Hematopoietic multipotent progenitor cell treated with erythropoietin and hydrocortisone succinate and interleukin-3 and kit ligand, for 4 days (in vitro differentiated cells): Measurements from ENCODE around the gene COL24A1.

Experiments
- DNase-seq: peaks from one replicate; pipeline ENCODE4 v3.0.0-alpha.2; 2015

Gene COL24A1

DNA sequence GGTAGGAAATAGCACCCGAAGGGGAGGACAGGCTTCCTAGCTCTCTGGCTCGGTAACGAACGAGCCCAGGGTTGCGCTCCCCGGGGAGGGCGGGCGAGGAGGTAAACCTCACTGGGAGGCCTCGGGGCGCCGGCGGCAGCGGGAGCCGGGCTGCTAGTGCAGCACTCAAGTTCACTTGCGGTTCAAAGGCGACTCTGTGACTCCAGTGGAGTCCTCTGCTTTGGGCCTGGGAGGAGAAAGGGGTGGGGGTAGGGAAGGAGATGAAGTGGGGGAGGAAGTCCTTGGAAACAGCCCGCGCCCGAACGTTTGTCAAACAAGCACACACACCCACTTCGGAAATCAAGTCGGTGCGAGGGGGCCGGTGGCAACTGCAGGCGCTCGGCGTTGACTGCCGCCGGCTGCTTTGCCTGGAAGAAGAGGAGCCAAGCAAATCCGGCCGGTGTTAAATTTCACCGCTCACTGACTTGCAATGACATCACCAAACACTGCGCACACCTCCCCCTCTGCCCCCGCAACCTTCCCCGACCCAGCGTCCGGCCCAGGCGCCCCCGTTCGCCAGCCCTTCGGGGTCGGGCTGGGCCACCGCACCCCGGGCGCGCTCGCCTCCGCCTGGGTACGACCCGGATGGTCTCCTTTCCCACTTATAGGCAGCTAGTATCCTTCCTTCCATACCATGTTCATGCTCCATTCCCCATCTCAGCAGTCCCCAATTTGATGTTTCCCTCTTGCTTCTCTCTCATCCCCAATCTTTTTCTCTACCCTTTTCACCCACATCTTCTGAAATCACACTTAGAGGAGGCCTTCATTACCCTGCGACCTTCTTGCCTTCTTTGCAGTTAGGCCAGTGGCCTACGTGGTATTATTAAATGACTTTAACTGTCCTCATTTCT lies at the start of gene COL24A1:
Gene COL24A1 (minus strand): TSS at position 207 of the 890 bp plus-strand sequence. CDS start 376 bp downstream, outside the sequence.
- DNase-seq: peak; percentile 64

DNA sequence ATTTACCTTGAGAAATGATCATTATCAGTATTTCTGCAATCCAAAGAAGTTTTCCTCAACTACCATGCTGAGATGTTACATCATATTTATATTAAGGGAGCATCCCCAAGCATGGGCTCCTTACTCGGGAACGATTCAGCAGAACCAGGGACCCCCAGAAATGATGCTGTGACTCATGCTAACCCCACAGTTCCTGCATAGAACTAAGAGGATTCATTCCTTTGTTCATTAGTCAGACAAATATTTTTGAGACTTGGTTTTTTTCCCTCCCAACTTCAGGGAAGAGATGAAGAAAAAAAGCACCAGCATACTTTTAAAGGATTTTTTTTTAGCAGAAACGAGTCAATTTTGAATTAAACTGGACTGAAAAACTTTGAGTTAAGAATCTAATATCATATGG lies 49.2 kb upstream of the COL24A1 start:
- DNase-seq: no peak

DNA sequence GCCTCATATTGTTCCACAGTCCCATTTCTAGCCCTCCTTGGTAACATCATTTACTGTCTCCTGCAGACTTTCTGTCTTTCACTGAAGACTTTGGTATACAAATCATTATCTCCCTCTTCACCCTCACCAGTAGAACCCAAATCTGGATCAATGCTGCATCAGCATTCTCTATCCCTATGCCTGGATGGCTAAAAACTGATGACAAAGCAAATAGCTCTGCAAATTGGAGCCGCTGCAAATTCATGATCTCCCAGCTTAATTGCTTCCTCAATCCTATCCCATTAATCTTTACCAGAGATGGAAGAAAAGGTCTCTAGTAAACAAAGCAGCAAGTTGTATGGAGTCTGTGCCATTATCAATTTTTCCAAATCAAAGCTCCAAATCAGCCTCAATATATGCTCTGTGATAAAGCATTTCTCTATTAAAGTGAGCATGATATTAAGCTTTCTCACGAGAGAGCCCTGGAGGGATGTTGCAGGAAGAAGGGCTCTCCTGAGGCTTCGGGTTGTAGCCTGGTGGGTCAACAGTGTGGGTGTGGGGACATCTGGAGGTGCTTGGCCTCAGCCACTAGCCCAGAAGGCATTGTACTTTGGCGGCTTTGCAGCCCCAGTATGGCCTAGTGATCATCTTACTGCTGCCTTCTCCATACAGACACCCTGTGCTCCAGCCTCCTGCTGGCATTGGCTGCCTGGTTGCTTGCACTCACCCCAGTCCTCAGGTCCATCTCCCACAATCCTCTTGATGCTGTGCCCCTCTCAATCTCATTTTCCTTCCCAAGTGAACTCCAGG lies 46.2 kb upstream of the COL24A1 start:
- DNase-seq: no peak

DNA sequence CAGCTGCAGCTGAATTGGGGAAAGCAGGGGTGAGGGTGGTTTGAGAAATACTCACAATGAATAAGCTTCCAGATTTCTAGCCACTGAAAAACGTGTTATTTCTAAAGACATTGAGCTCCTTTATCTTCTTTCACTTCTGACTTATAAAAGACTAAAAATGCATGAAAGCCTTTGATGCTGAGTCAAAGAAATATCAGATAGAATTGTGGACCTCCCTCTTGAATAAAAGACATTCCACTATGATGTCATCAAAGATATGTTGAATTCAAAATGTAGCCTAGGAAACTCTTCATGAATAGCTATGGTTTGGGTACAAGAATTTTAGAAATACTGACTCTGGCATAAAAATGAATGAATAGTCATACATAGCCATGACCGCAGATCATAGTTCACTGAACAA lies 44.7 kb upstream of the COL24A1 start:
- DNase-seq: no peak

DNA sequence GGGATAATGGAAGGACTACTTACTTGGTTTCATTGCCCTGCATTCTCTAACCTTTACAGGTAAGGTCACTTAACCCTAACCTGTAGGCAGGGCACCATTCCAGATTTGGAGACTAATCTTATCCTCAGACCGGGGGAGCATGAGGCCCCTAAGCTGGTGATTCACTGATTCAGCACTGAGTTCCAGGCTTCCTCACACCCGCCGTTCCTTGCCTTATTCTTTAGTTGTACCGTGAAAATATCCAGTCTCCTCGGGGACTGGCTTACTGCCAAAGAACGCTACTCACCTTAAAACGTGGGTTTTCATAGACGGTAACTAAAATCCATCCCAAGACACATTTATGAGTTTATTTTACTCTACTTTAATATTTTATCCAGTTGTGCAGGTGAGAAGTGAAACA lies 44.3 kb upstream of the COL24A1 start:
- DNase-seq: no peak

GRCh38 chr1:86197206-86197855 lies 40.8 kb upstream of the COL24A1 start:
- DNase-seq: no peak

GRCh38 chr1:86195281-86195680 lies 38.7 kb upstream of the COL24A1 start:
- no peak for DNase-seq

GRCh38 chr1:86194491-86195034 lies 38.0 kb upstream of the COL24A1 start:
- no peak for DNase-seq

DNA sequence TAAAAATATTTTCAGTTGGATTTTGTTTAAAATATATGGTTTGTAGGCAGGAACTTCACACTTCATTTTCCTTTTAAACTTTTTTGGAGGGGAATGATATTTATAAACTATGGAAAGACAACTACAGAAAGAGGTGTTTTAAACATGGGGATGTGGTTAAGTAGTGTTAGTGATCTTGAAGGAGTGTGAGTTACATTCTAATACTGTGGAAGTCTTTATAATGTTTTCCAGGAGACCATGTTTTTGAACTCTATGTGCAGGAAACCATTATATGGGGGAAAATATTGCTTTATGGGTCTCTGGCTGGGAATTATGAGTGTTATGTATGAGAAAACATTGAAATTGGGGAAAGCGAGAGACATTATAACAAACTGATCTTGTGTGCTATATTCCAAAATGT lies 35.8 kb upstream of the COL24A1 start:
- no peak for DNase-seq

GRCh38 chr1:86191958-86192357 lies 35.4 kb upstream of the COL24A1 start:
- DNase-seq: no peak

GRCh38 chr1:86190873-86191272 lies 34.3 kb upstream of the COL24A1 start:
- DNase-seq: no peak

DNA sequence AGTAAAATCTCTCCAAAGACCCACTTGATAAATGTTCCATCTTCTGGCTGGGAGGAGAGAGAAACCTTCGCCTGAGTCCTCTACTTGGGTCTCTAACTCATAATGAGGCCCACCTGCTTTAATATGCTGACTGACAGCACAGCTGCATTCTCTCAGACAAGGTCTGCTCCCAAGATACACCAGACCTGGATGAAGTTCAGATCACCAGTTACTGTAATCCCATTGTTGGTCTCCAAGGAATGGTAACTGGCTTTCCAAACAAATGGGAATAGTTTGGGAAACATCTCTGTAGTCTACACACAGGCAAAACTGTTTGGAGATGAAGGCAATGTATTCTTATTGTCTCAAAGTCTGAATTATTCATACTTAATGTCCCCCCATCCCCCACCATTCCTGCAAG lies 27.9 kb upstream of the COL24A1 start:
- no peak for DNase-seq

GRCh38 chr1:86183810-86184209 lies 27.2 kb upstream of the COL24A1 start:
- DNase-seq: peak; percentile 44

- DNase-seq: peak; percentile 19
These were observed 19.7 kb upstream of the COL24A1 start for GRCh38 chr1:86176226-86176625.

DNA sequence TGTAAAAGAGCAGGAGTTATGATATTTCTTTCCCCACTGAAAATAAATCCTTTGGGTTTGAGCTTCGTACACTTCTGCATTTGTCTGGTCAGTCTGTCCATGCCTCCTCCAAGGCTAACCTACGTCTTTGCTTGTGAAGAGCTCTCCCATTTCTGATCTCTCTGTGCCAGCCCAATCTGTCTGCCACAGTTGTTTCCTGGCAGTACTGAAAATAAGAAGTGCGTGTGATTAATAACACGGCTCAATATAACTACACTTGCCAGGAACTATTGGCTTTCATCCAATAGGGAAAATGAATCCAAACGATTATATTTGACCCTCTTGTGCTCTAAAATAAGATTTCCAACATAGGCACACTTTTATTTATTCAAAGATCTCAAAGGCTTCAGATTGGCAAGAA lies 19.2 kb upstream of the COL24A1 start:
- peak; percentile 70 for DNase-seq

DNA sequence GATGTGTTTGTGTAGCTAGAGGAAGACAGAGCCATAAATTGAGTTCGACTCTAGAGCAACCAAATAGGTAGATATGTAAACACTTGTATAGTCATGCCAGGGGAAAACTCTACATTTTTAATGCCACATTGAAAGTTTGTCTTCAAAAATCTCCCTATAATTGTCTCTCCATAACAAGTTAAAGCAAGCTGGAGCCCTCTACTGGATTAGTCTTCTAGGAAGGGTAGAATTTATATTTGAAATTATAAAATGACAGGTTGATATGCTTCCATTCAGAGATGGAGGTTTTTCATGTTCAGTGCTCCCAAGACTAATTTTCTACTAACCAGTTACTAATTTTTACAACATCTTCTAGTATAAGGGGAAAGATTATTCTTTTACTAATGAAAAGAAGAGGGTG lies 13.1 kb upstream of the COL24A1 start:
- DNase-seq: peak; percentile 38

DNA sequence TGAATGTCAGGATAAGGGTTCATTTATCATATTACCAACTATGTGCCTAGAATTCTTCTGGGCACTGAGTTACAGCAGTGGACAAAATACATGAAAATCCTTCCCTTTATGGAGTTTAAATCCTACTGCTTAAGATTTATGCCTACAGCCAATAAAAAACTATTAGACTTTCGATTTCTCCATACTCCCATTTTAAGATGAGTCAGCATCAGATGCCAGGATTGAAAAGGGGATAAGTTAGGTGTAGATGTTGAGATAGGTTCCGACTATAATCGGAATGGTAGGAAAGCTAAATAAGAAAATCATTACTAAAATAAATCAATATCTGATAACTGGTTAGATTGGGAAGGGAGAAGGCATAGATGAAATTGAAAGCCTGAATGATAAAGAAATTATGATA lies 3.2 kb upstream of the COL24A1 start:
- no peak for DNase-seq

GRCh38 chr1:86155807-86156565 lies 586 bp downstream of the COL24A1 start:
- DNase-seq: peak; percentile 54

- DNase-seq: peak; percentile 59
These were observed 1.3 kb downstream of the COL24A1 start for GRCh38 chr1:86155051-86155806.

- DNase-seq: no peak
These were observed 2.0 kb downstream of the COL24A1 start for GRCh38 chr1:86154571-86155050.

GRCh38 chr1:86153836-86154235 lies 2.7 kb downstream of the COL24A1 start:
- DNase-seq: no peak
